HepG2 (cell line): ENCODE data around the gene LRRC51. TPM values are rescaled to one million over a fixed set of nuclear protein-coding genes. Genes with fewer than 3 reads are reported as not detected.
A peak's percentile ranks its signal among the peaks of the same experiment; 100 is the strongest.

Experiments used
- ATAC-seq: fragments of 200-7000 bp; cut with Tn5 transposase; 3 replicates; pipeline ENCODE4 v1.9.1; 2020; ENCODE audit warnings: mild to moderate bottlenecking, moderate library complexity
- BruUV-seq: library from RNA; stranded (reverse); fragments of 400-500 nt; replicated peaks from 2 replicates; lab custom pipeline; 2021; lab: Mats Ljungman, UMichigan
- CTCF ChIA-PET: fragments of 300-600 bp; formaldehyde crosslinking; extraction: SDS; loops from one replicate; lab custom pipeline; 2021; ENCODE audit warnings: low total read pairs, inconsistent platforms, low intra/inter-chr PET ratio; lab: Yijun Ruan, JAX
- POLR2A ChIA-PET: fragments of 350-600 bp; sonication (Branson Sonifier 250); formaldehyde crosslinking; loops from one replicate; lab custom pipeline; 2020; ENCODE audit warnings: antibody characterized with exemption, inconsistent platforms; lab: Yijun Ruan, JAX
- DNase-seq: peaks from one replicate; pipeline ENCODE4 v3.0.0-alpha.2; 2015; ENCODE audit warnings: low spot score
- FAIRE-seq: peaks from 3 replicates; lab custom pipeline; 2011; peaks lifted over from hg19 to GRCh38; lab: Jason Lieb, UNC
- H2AFZ ChIP-seq: one replicate; pipeline ENCODE4 v1.6.1; 2011; ENCODE audit warnings: low read length, inconsistent platforms
- H3K27ac ChIP-seq: fragments of 300-600 bp; 3 replicates; pipeline ENCODE4 v1.8.0; 2011; ENCODE audit warnings: mixed run types, mild to moderate bottlenecking, mixed read lengths, low read length, inconsistent platforms; ENCODE audit not compliant: insufficient read depth; ENCODE audit errors: extremely low read length
- H3K27me3 ChIP-seq, 2 experiments: fragments of 200-600 bp in 1 of 2; 2 replicates in 1 of 2; 3 replicates in 1 of 2; pipeline versions ENCODE4 v1.6.0 to v1.8.0; 2011; ENCODE audit warnings: low read length in 2 of 2, mild to moderate bottlenecking in 2 of 2, moderate library complexity in 2 of 2, inconsistent platforms in 1 of 2; ENCODE audit not compliant: insufficient read depth in 2 of 2, control insufficient read depth in 1 of 2
- H3K36me3 ChIP-seq, 2 experiments: fragments of 200-600 bp in 1 of 2; replicated peaks in 1 of 2; 2 replicates in 1 of 2; 3 replicates in 1 of 2; pipeline versions ENCODE4 v1.5.1 to v1.8.0; 2011; ENCODE audit warnings: low read length in 2 of 2, inconsistent platforms in 1 of 2; ENCODE audit not compliant: insufficient read depth in 2 of 2, control insufficient read depth in 1 of 2
- H3K4me1 ChIP-seq: 2 replicates; pipeline ENCODE4 v1.5.1; 2012; ENCODE audit warnings: low read length, inconsistent platforms; ENCODE audit not compliant: insufficient read depth
- H3K4me2 ChIP-seq: 2 replicates; pipeline ENCODE4 v1.6.0; 2011; ENCODE audit warnings: low read depth, low read length, inconsistent platforms
- H3K4me3 ChIP-seq, 3 experiments: fragments of 200-600 bp in 1 of 3; sonication (generic), shearing (Covaris generic) in 1 of 3; replicated peaks in 1 of 3; 2 replicates each; pipeline ENCODE4 v1.5.1; 2011 to 2016; ENCODE audit warnings: low read length in 3 of 3, inconsistent platforms in 2 of 3, low read depth in 2 of 3, mild to moderate bottlenecking in 2 of 3, control low read depth in 1 of 3, mixed read lengths in 1 of 3; ENCODE audit not compliant: insufficient read depth in 1 of 3
- H3K79me2 ChIP-seq: one replicate; pipeline ENCODE4 v1.6.1; 2011; ENCODE audit warnings: low read length, inconsistent platforms; ENCODE audit not compliant: insufficient read depth
- H3K9ac ChIP-seq: 2 replicates; pipeline ENCODE4 v1.6.0; 2011; ENCODE audit warnings: mild to moderate bottlenecking, low read depth, low read length, inconsistent platforms; ENCODE audit not compliant: insufficient read depth
- H3K9me3 ChIP-seq: 2 replicates; pipeline ENCODE4 v1.5.1; 2012; ENCODE audit warnings: mild to moderate bottlenecking, low read length
- H4K20me1 ChIP-seq: 2 replicates; pipeline ENCODE4 v1.6.0; 2011; ENCODE audit warnings: inconsistent platforms, mild to moderate bottlenecking, low read length, moderate library complexity; ENCODE audit not compliant: insufficient read depth
- EP300 ChIP-seq, 3 experiments: sonication (generic) in 1 of 3; formaldehyde crosslinking in 1 of 3; IDR thresholded peaks; 2 replicates each; pipeline versions ENCODE4 v1.5.1 to v1.6.1; 2011 to 2020; ENCODE audit warnings: low read depth in 2 of 3, low read length in 2 of 3, borderline replicate concordance in 1 of 3, improper control_type of control experiment in 1 of 3, mild to moderate bottlenecking in 1 of 3, missing genetic modification reagents in 1 of 3, moderate library complexity in 1 of 3
- HNF4G ChIP-seq, 2 experiments: sonication (generic) in 1 of 2; formaldehyde crosslinking in 1 of 2; IDR thresholded peaks; 2 replicates each; pipeline versions ENCODE4 v1.4.0 to v1.6.1; 2011 to 2020; ENCODE audit warnings: borderline replicate concordance in 2 of 2, low read depth in 2 of 2, mild to moderate bottlenecking in 2 of 2, low read length in 1 of 2, missing genetic modification reagents in 1 of 2, moderate library complexity in 1 of 2
- KLF13 ChIP-seq: sonication (generic); formaldehyde crosslinking; IDR thresholded peaks from 2 replicates; pipeline ENCODE4 v1.4.0; 2020; ENCODE audit warnings: mild to moderate bottlenecking, missing genetic modification reagents
- SRSF4 ChIP-seq: fragments of 200-400 bp; formaldehyde crosslinking; IDR thresholded peaks from one replicate; pipeline ENCODE4 v1.6.1; 2018; ENCODE audit warnings: mild to moderate bottlenecking, low read depth, low read length, moderate library complexity; ENCODE audit not compliant: poor library complexity, severe bottlenecking
- TIGD3 ChIP-seq: sonication (generic); formaldehyde crosslinking; IDR thresholded peaks from 2 replicates; pipeline ENCODE4 v1.5.1; 2020; ENCODE audit warnings: mild to moderate bottlenecking, missing genetic modification reagents, borderline replicate concordance
- U2AF1 ChIP-seq: fragments of 200-400 bp; formaldehyde crosslinking; optimal IDR thresholded peaks from 2 replicates; pipeline ENCODE3; 2017; ENCODE audit warnings: mild to moderate bottlenecking, low read depth, low read length
- YEATS4 ChIP-seq: sonication (generic); formaldehyde crosslinking; IDR thresholded peaks from 2 replicates; pipeline ENCODE4 v1.4.0; 2020; ENCODE audit warnings: missing genetic modification reagents, borderline replicate concordance
- ZNF121 ChIP-seq: sonication (generic); formaldehyde crosslinking; IDR thresholded peaks from 2 replicates; pipeline ENCODE4 v1.5.0; 2020; ENCODE audit warnings: mild to moderate bottlenecking, missing genetic modification reagents
- ZNF264 ChIP-seq: sonication (generic); formaldehyde crosslinking; IDR thresholded peaks from 2 replicates; pipeline ENCODE4 v1.4.0; 2020; ENCODE audit warnings: missing genetic modification reagents
- ZNF280B ChIP-seq: sonication (generic); formaldehyde crosslinking; IDR thresholded peaks from 2 replicates; pipeline ENCODE4 v1.5.0; 2020; ENCODE audit warnings: missing genetic modification reagents, mild to moderate bottlenecking, borderline replicate concordance
- ZNF337 ChIP-seq: sonication (generic); formaldehyde crosslinking; IDR thresholded peaks from 2 replicates; pipeline ENCODE4 v1.5.1; 2020; ENCODE audit warnings: missing genetic modification reagents, low read depth, mild to moderate bottlenecking, borderline replicate concordance
- ZNF761 ChIP-seq: sonication (generic); formaldehyde crosslinking; conservative IDR thresholded peaks from 2 replicates; pipeline ENCODE4 v1.4.0; 2020; ENCODE audit warnings: mild to moderate bottlenecking, missing genetic modification reagents
- WGBS: methylation state at CpG from one replicate; pipeline ENCODE4 v1.1.6; 2017; ENCODE audit warnings: low lambda C conversion rate; 5-methylcytosine and 5-hydroxymethylcytosine counted together
- in situ Hi-C: cut with HindIII; loops from 2 replicates; pipeline ENCODE4 v1.10.0; 2017; ENCODE audit warnings: low pct_unique_long_range_greater_than_20kb; ENCODE audit not compliant: extremely low pct_ligation_motif_present
- intact Hi-C: fragments of 100-400 bp; cut with micrococcal nuclease; formaldehyde crosslinking; loops from one replicate; pipeline ENCODE4 v1.10.0; 2022; ENCODE audit not compliant: unreplicated experiment
- polyA plus RNA-seq, 8 experiments: library from polyadenylated mRNA; depleted of rRNA in 3 of 8; stranded (reverse) in 7 of 8; unstranded in 1 of 8; fragments of >200 nt; fragmentation: Illumina TruSeq in 4 of 8; extraction: Trizol in 4 of 8; gene quantifications; 2 replicates each; pipeline versions ENCODE4 v1.2.1 to v1.2.3, GENCODE V29; 2011 to 2016; ENCODE audit warnings: low read depth in 4 of 8, missing spikeins in 1 of 8, mixed read lengths in 1 of 8; ENCODE audit not compliant: insufficient read depth in 1 of 8
- total RNA-seq, 5 experiments: library from RNA; depleted of rRNA; stranded (reverse); fragments of >200 nt; fragmentation: Illumina TruSeq; extraction: Trizol; gene quantifications; 2 replicates each; pipeline ENCODE4 v1.2.3, GENCODE V29; 2016; ENCODE audit warnings: low read depth in 1 of 5

The LRRC51 gene
- total and polyA plus RNA-seq, 2 of the 13 experiments (the other 11 are each of a cell fraction or from before 2014, with no cell fraction given), result 5.3 to 6.0 TPM

GRCh38 chr11:72080326-72081183, at the start of gene LRRC51, which contains the start of gene NUMA1 (continued):
- no peak for TF ChIP-seq SRSF4
- no peak for TF ChIP-seq ZNF264 (CRISPR knock-in tag)
- no peak for TF ChIP-seq ZNF337 (CRISPR knock-in tag)
- 0 out of 2 replicates have a peak, but pooled peaks have one; percentile 23 for TF ChIP-seq TIGD3
- peak; percentile 62; the same call in 1 of the 2 replicates for TF ChIP-seq YEATS4 (CRISPR knock-in tag)
- TF ChIP-seq ZNF280B, result no peak
- no peak for TF ChIP-seq KLF13 (CRISPR knock-in tag)

GRCh38 chr11:72036687-72037086, 44.0 kb upstream of the LRRC51 start:
- DNase-seq, result no peak
- no peak overlapping the region for H3K9ac ChIP-seq
- H3K79me2 ChIP-seq, result peaks cover 52% of the 10 kb centered on the region
- no peak overlapping the region for H3K27ac ChIP-seq
- H3K4me3 ChIP-seq, result no peak overlapping the region
- no peak overlapping the region for H3K4me2 ChIP-seq
- no peaks in the 10 kb centered on the region for H4K20me1 ChIP-seq
- H2AFZ ChIP-seq, result no peak overlapping the region
- H3K4me1 ChIP-seq, result peaks cover 30% of the 10 kb centered on the region
- no TSS peak for BruUV-seq
- 100% methylated on average over 3 of the region's 3 CpGs for WGBS
- POLR2A ChIA-PET, result no interaction called here
- in situ Hi-C loops, result no loop called here
- intact Hi-C loops, result no loop called here
- H3K9me3 ChIP-seq, result no peaks in the 10 kb centered on the region
- CTCF ChIA-PET, result no interaction called here
- no peaks in the 10 kb centered on the region; a peak in 1 of 5 replicates for H3K27me3 ChIP-seq
- TF ChIP-seq ZNF761 (CRISPR knock-in tag), result no peak
- TF ChIP-seq ZNF121 (CRISPR knock-in tag), result no peak
- TF ChIP-seq HNF4G (IDR thresholded peaks at IDR 0.05; ENCODE audit: borderline replicate concordance, low read depth, low read length), result no peak
- TF ChIP-seq HNF4G (CRISPR knock-in tag; IDR thresholded peaks at IDR 0.05; ENCODE audit: borderline replicate concordance, low read depth), result no peak
- no peak for TF ChIP-seq EP300 (IDR thresholded peaks at IDR 0.05; ENCODE audit: low read depth in 2 of 2, low read length in 2 of 2)
- no peak for TF ChIP-seq EP300 (CRISPR knock-in tag; IDR thresholded peaks at IDR 0.05; ENCODE audit: borderline replicate concordance)
- no peak for TF ChIP-seq U2AF1
- FAIRE-seq, result no peak
- H3K36me3 ChIP-seq, result peaks cover 6 to 23% of the 10 kb centered on the region in 2 experiments; a peak in 4 of 5 replicates
- ATAC-seq, result no peak
